HL-60 (cell line): ENCODE data around the gene NAPSA.
A peak's percentile ranks its signal among the peaks of the same experiment; 100 is the strongest.

ENCODE experiments used
- DNase-seq, 2 experiments: peaks; one replicate each; pipeline ENCODE4 v3.0.0-alpha.2; 2010 to 2020; ENCODE audit warnings: low read depth in 1 of 2, low spot score in 1 of 2
- H3K27ac ChIP-seq: fragments of 250-450 bp; sonication (Bioruptor Pico); replicated peaks from 2 replicates; pipeline ENCODE4 v1.5.1; 2020; ENCODE audit warnings: mild to moderate bottlenecking, moderate library complexity
- H3K27me3 ChIP-seq: fragments of 250-450 bp; sonication (Bioruptor Pico); 2 replicates; pipeline ENCODE4 v1.5.1; 2021; ENCODE audit warnings: mild to moderate bottlenecking, moderate library complexity; ENCODE audit not compliant: insufficient read depth, poor library complexity, severe bottlenecking
- H3K4me3 ChIP-seq: replicated peaks from 2 replicates; pipeline ENCODE4 v1.5.1; 2011; ENCODE audit warnings: mild to moderate bottlenecking, control low read depth, low read length; ENCODE audit not compliant: insufficient read depth
- GABPA ChIP-seq: IDR thresholded peaks from 2 replicates; pipeline ENCODE4 v1.6.1; 2012; ENCODE audit warnings: low read depth
- POLR2AphosphoS5 ChIP-seq: IDR thresholded peaks from 2 replicates; pipeline ENCODE4 v1.6.1; 2012; ENCODE audit warnings: low read depth
- SPI1 ChIP-seq: IDR thresholded peaks from 2 replicates; pipeline ENCODE4 v1.6.1; 2012; ENCODE audit warnings: low read depth, mild to moderate bottlenecking, borderline replicate concordance
- TF ChIP-seq, protein P1 (sequence below): IDR thresholded peaks from one replicate; pipeline ENCODE4 v1.5.1; 2011; ENCODE audit warnings: low read length, control low read depth, inconsistent platforms; ENCODE audit not compliant: insufficient read depth
- TF ChIP-seq, protein P2 (sequence below): IDR thresholded peaks from 2 replicates; pipeline ENCODE4 v1.6.1; 2012; ENCODE audit warnings: low read depth; ENCODE audit not compliant: insufficient replicate concordance

NAPSA gene

DNA sequence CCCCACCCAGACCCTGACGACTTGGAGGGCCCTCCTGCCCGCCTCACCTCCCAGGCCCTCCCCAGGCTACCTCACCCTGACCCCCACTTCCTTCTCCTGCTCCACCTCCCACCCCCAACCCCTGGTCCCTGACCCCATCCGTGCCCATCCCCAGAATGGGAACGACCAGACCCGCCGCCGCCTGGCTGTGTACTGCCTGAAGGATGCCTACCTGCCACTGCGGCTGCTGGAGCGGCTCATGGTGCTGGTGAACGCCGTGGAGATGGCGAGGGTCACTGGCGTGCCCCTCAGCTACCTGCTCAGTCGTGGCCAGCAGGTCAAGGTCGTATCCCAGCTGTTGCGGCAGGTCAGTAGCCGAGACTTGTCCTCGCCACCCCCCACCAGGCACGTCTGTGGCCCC, 41.4 kb upstream of the NAPSA start:
- no peak overlapping the region for H3K27ac ChIP-seq
- H3K4me3 ChIP-seq: no peak overlapping the region
- TF ChIP-seq, protein P1, sequence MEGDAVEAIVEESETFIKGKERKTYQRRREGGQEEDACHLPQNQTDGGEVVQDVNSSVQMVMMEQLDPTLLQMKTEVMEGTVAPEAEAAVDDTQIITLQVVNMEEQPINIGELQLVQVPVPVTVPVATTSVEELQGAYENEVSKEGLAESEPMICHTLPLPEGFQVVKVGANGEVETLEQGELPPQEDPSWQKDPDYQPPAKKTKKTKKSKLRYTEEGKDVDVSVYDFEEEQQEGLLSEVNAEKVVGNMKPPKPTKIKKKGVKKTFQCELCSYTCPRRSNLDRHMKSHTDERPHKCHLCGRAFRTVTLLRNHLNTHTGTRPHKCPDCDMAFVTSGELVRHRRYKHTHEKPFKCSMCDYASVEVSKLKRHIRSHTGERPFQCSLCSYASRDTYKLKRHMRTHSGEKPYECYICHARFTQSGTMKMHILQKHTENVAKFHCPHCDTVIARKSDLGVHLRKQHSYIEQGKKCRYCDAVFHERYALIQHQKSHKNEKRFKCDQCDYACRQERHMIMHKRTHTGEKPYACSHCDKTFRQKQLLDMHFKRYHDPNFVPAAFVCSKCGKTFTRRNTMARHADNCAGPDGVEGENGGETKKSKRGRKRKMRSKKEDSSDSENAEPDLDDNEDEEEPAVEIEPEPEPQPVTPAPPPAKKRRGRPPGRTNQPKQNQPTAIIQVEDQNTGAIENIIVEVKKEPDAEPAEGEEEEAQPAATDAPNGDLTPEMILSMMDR: no peak
- TF ChIP-seq SPI1 (no peak), GABPA (no peak), POLR2AphosphoS5 (no peak)
- TF ChIP-seq, protein P2, sequence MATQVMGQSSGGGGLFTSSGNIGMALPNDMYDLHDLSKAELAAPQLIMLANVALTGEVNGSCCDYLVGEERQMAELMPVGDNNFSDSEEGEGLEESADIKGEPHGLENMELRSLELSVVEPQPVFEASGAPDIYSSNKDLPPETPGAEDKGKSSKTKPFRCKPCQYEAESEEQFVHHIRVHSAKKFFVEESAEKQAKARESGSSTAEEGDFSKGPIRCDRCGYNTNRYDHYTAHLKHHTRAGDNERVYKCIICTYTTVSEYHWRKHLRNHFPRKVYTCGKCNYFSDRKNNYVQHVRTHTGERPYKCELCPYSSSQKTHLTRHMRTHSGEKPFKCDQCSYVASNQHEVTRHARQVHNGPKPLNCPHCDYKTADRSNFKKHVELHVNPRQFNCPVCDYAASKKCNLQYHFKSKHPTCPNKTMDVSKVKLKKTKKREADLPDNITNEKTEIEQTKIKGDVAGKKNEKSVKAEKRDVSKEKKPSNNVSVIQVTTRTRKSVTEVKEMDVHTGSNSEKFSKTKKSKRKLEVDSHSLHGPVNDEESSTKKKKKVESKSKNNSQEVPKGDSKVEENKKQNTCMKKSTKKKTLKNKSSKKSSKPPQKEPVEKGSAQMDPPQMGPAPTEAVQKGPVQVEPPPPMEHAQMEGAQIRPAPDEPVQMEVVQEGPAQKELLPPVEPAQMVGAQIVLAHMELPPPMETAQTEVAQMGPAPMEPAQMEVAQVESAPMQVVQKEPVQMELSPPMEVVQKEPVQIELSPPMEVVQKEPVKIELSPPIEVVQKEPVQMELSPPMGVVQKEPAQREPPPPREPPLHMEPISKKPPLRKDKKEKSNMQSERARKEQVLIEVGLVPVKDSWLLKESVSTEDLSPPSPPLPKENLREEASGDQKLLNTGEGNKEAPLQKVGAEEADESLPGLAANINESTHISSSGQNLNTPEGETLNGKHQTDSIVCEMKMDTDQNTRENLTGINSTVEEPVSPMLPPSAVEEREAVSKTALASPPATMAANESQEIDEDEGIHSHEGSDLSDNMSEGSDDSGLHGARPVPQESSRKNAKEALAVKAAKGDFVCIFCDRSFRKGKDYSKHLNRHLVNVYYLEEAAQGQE: no peak
- DNase-seq: no peak
- no peaks in the 10 kb centered on the region for H3K27me3 ChIP-seq

DNA sequence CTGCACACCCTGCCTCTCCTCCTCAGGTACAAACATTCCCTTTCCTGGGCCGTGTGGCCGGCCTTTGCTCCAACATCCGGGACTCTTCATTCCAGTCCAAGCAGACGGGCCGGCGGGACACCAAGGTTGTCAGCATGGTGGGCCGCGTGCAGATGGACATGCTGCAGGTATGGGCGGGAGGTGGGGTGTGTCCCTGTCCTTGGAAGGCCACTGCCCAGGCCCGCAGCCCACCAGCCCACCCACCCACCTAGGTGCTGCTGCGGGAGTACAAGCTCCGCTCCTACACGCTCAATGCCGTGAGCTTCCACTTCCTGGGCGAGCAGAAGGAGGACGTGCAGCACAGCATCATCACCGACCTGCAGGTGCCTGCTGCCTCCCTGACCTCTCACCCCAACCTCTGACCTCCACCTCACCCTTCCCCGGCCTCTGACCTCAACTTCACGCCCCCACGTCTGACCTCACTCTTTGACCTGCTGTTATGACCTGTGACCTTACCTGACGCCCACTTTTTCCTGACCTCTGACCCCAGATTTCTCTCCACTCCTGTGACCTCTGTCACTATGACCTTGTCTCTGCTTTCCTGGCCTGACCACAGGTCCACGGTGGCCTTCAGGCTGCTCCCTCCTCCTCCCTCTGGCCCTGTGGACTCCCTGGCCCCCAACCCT, 40.8 kb upstream of the NAPSA start:
- Histone ChIP-seq H3K4me3 (no peak overlapping the region), H3K27ac (no peak overlapping the region), H3K27me3 (no peaks in the 10 kb centered on the region)
- TF ChIP-seq, protein P1: no peak
- TF ChIP-seq, protein P2: no peak
- no peak for TF ChIP-seq POLR2AphosphoS5
- no peak for TF ChIP-seq GABPA
- no peak for TF ChIP-seq SPI1
- DNase-seq: no peak

DNA sequence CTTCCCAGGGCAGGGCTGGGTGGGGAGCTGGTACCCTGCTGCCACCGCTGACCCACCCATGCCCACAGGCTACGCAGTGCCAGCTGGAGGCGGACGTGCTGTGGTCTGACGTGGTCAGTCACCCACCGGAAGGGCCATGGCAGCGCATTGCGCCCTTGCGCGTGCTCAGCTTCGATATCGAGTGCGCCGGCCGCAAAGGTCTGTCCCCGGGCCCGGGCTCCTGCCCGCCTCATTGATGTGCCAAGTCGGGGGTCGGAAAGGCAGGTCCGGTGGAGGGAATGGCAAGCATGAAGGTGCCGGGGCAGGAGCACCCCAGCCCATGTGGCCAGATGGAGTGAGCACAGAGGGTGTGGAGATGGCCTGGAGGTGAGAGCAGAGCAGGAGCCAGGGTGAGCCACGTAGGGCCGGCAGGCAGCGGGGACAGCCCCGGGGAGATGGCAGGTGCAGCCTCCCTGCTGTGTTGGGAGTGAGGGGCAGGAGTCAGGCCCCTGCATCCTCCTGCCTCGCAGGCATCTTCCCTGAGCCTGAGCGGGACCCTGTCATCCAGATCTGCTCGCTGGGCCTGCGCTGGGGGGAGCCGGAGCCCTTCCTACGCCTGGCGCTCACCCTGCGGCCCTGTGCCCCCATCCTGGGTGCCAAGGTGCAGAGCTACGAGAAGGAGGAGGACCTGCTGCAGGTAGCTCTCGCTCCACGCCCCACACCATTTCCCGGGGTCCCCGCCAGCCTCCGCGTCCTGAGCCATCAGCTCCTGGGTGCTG, 37.3 kb upstream of the NAPSA start:
- no peak for DNase-seq
- H3K27me3 ChIP-seq: no peaks in the 10 kb centered on the region
- no peak overlapping the region for H3K27ac ChIP-seq
- peak; percentile 22; the same call in 1 of the 2 replicates for TF ChIP-seq POLR2AphosphoS5
- TF ChIP-seq, protein P1: no peak
- no peak for TF ChIP-seq SPI1
- TF ChIP-seq, protein P2: no peak
- TF ChIP-seq GABPA: no peak
- H3K4me3 ChIP-seq: no peak overlapping the region
